ENCODE data around the gene SLF1.
"Not testable (repeated sequence)": the region's sequence is repeated elsewhere in the genome, so short reads cannot be mapped to it uniquely, and the experiment has no call there.

SLF1 gene

DNA sequence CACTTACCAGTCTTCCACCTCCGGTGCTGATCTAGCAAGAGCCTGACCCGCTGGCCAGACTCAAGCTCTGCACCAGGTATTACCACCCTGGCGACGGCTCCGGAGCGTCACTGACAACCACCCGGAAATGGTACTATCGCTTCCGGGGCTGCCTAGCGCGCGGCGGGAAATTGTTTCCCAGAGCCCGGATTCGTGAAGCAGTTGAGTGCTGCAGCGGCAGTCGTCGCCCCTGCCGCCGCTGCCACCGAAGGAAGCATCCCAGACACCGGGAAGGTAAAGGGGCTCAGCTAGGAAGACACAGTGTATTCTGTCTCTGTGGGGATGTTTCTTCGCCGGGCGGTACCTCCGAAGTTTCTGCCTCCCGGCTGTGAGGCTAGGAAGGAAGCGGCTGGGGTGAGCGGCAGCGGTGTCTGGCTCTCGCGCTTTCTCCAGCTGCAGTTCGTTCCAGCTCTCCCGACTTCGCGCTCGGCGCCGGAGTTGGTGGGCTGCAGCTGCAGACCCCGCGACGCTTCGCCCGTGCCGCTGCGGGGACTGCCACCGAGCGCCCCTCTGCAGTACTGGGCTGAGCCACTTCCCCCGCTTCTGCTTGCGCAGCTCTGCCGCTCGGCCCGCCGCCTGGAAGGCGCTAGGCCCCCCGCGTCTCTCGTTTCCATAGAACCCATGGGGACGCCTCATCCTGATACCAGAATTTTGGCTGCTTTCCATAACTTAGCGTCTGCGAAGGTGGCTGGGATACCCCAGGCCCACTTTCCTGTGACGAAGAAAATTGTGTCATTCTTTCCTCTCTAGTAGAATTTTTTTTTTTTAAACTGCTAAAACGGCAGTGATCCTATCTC lies at the start of gene SLF1, which contains the start of gene KIAA0825:
Gene SLF1, plus strand, starts transcription at position 177 of the 836 bp plus-strand sequence. CDS start 10,142 bp downstream, outside the sequence.
Gene KIAA0825, minus strand, starts transcription at position 112 of the 836 bp plus-strand sequence. CDS start 81,478 bp downstream, outside the sequence.
- Histone ChIP-seq H2AFZ (ENCODE audit: low read length, unreplicated experiment) (peak within 1 kb of the TSS; percentile 93), H3K27me3 (ENCODE audit: insufficient read depth, low read length) (no peaks in the 10 kb centered on the region), H3K36me3 (ENCODE audit: insufficient read depth, low read length) (no peaks in the 10 kb centered on the region), H3K79me2 (ENCODE audit: control insufficient read depth, insufficient read depth, low read length, unreplicated experiment) (peaks cover 68% of the 10 kb centered on the region), H3K4me3 (ENCODE audit: low read depth, low read length) (peak within 1 kb of the TSS; percentile 91), H3K4me1 (ENCODE audit: control insufficient read depth, insufficient read depth, low read length, unreplicated experiment) (peaks cover 30% of the 10 kb centered on the region), H3K27ac (ENCODE audit: low read depth, low read length) (peak within 1 kb of the TSS; percentile 76)

- Histone ChIP-seq H2AFZ (ENCODE audit: low read length, unreplicated experiment) (no peak overlapping the region), H3K27me3 (ENCODE audit: insufficient read depth, low read length) (no peaks in the 10 kb centered on the region), H3K27ac (ENCODE audit: low read depth, low read length) (no peak overlapping the region), H3K4me1 (ENCODE audit: control insufficient read depth, insufficient read depth, low read length, unreplicated experiment) (no peaks in the 10 kb centered on the region), H3K36me3 (ENCODE audit: insufficient read depth, low read length) (no peaks in the 10 kb centered on the region), H3K79me2 (ENCODE audit: control insufficient read depth, insufficient read depth, low read length, unreplicated experiment) (no peaks in the 10 kb centered on the region), H3K4me3 (ENCODE audit: low read depth, low read length) (no peak overlapping the region)
Measured at GRCh38 chr5:94571415-94571814, 47.1 kb upstream of the SLF1 start.

GRCh38 chr5:94573349-94573748 lies 45.1 kb upstream of the SLF1 start:
- not testable (repeated sequence) for H3K27me3 ChIP-seq (ENCODE audit: insufficient read depth, low read length); H3K4me3 ChIP-seq (ENCODE audit: low read depth, low read length); H3K4me1 ChIP-seq (ENCODE audit: control insufficient read depth, insufficient read depth, low read length, unreplicated experiment); H3K79me2 ChIP-seq (ENCODE audit: control insufficient read depth, insufficient read depth, low read length, unreplicated experiment); H3K36me3 ChIP-seq (ENCODE audit: insufficient read depth, low read length); H2AFZ ChIP-seq (ENCODE audit: low read length, unreplicated experiment); H3K27ac ChIP-seq (ENCODE audit: low read depth, low read length)

DNA sequence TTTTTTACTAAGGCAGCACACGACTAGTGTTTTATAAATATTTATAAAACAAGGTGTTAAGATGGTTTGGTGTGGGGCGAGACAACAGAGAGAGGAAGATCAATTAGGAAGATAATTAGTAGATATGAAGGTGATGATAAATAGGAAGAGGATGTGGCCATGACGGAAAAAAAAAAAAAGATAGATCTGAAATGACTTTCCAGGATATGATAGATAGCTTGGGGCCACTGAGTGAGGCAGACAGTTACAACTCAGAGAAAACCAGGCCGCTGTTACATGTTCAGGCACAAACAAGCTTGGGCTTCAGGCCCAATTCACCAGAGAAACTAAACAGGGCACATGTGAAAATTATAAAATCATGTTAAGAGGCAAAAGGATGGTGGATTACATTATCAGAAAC lies 43.3 kb upstream of the SLF1 start:
- Histone ChIP-seq H3K79me2 (ENCODE audit: control insufficient read depth, insufficient read depth, low read length, unreplicated experiment) (no peaks in the 10 kb centered on the region), H3K4me1 (ENCODE audit: control insufficient read depth, insufficient read depth, low read length, unreplicated experiment) (no peaks in the 10 kb centered on the region), H2AFZ (ENCODE audit: low read length, unreplicated experiment) (no peak overlapping the region), H3K36me3 (ENCODE audit: insufficient read depth, low read length) (no peaks in the 10 kb centered on the region), H3K4me3 (ENCODE audit: low read depth, low read length) (no peak overlapping the region), H3K27me3 (ENCODE audit: insufficient read depth, low read length) (no peaks in the 10 kb centered on the region), H3K27ac (ENCODE audit: low read depth, low read length) (no peak overlapping the region)

- no peaks in the 10 kb centered on the region for H3K4me1 ChIP-seq (ENCODE audit: control insufficient read depth, insufficient read depth, low read length, unreplicated experiment)
- H3K27ac ChIP-seq (ENCODE audit: low read depth, low read length): no peak overlapping the region
- no peaks in the 10 kb centered on the region for H3K36me3 ChIP-seq (ENCODE audit: insufficient read depth, low read length)
- H2AFZ ChIP-seq (ENCODE audit: low read length, unreplicated experiment): no peak overlapping the region
- H3K79me2 ChIP-seq (ENCODE audit: control insufficient read depth, insufficient read depth, low read length, unreplicated experiment): no peaks in the 10 kb centered on the region
- H3K27me3 ChIP-seq (ENCODE audit: insufficient read depth, low read length): no peaks in the 10 kb centered on the region
- no peak overlapping the region for H3K4me3 ChIP-seq (ENCODE audit: low read depth, low read length)
Measured at GRCh38 chr5:94577466-94578245, 40.8 kb upstream of the SLF1 start.

DNA sequence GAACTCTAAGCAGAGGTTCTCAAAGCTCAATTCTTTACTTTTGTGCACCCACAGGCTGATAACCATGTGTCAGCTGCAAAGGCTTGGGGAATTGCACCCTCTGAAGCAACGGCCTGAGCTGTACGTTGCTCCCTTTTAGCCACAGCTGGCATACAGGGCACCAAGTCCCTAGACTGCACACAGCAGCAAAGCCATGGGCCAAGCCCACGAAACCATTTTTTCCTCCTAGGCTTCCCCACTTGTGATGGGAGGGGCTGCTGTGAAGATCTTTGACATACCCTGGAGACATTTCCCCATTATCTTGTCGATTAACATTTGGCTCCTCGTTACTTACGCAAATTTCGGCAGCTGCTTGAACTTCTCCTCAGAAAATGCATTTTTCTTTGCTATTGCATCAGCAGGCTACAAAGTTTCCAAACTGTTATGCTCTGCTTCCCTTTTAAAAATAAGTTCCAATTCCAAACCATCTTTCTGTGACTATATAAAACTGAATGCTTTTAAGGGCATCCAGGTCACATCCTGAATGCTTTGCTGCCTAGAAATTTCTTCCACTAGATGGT lies 23.1 kb upstream of the SLF1 start:
- H2AFZ ChIP-seq (ENCODE audit: low read length, unreplicated experiment): no peak overlapping the region
- H3K36me3 ChIP-seq (ENCODE audit: insufficient read depth, low read length): no peaks in the 10 kb centered on the region
- H3K27me3 ChIP-seq (ENCODE audit: insufficient read depth, low read length): no peaks in the 10 kb centered on the region
- no peaks in the 10 kb centered on the region for H3K79me2 ChIP-seq (ENCODE audit: control insufficient read depth, insufficient read depth, low read length, unreplicated experiment)
- H3K4me1 ChIP-seq (ENCODE audit: control insufficient read depth, insufficient read depth, low read length, unreplicated experiment): no peaks in the 10 kb centered on the region
- H3K4me3 ChIP-seq (ENCODE audit: low read depth, low read length): no peak overlapping the region
- H3K27ac ChIP-seq (ENCODE audit: low read depth, low read length): no peak overlapping the region

DNA sequence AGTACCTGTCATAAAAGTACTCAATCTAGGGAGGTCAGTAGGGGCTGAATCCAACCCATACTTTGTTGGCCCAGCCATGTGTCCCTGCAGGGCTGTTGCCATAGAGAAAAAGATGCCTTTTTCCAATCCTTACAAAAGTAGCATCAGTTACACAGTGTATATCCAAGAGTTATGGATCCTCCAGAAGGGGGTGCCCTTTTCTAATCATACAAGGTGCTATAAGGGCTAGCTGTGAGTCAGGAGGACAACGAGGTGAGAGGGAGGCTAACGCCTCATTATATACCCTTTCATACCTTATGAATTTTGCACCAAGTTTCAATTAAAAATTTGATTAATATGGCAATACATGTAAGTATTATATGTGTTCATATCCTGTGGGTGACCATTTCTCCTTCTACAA lies 4.9 kb upstream of the SLF1 start:
- no peak overlapping the region for H3K27ac ChIP-seq (ENCODE audit: low read depth, low read length)
- H3K4me1 ChIP-seq (ENCODE audit: control insufficient read depth, insufficient read depth, low read length, unreplicated experiment): peaks cover 12% of the 10 kb centered on the region
- H3K79me2 ChIP-seq (ENCODE audit: control insufficient read depth, insufficient read depth, low read length, unreplicated experiment): peaks cover 30% of the 10 kb centered on the region
- no peak overlapping the region for H2AFZ ChIP-seq (ENCODE audit: low read length, unreplicated experiment)
- no peaks in the 10 kb centered on the region for H3K27me3 ChIP-seq (ENCODE audit: insufficient read depth, low read length)
- no peaks in the 10 kb centered on the region for H3K36me3 ChIP-seq (ENCODE audit: insufficient read depth, low read length)
- no peak overlapping the region for H3K4me3 ChIP-seq (ENCODE audit: low read depth, low read length)

GRCh38 chr5:94614156-94614805 lies 4.2 kb upstream of the SLF1 start:
- Histone ChIP-seq H3K36me3 (ENCODE audit: insufficient read depth, low read length) (no peaks in the 10 kb centered on the region), H3K4me3 (ENCODE audit: low read depth, low read length) (no peak overlapping the region), H3K27ac (ENCODE audit: low read depth, low read length) (no peak overlapping the region), H3K4me1 (ENCODE audit: control insufficient read depth, insufficient read depth, low read length, unreplicated experiment) (peaks cover 12% of the 10 kb centered on the region), H3K27me3 (ENCODE audit: insufficient read depth, low read length) (no peaks in the 10 kb centered on the region), H3K79me2 (ENCODE audit: control insufficient read depth, insufficient read depth, low read length, unreplicated experiment) (peaks cover 34% of the 10 kb centered on the region), H2AFZ (ENCODE audit: low read length, unreplicated experiment) (no peak overlapping the region)

GRCh38 chr5:94615862-94616261 lies 2.6 kb upstream of the SLF1 start:
- Histone ChIP-seq H3K36me3 (ENCODE audit: insufficient read depth, low read length) (no peaks in the 10 kb centered on the region), H3K27ac (ENCODE audit: low read depth, low read length) (no peak overlapping the region), H3K4me3 (ENCODE audit: low read depth, low read length) (0 out of 2 replicates have a peak overlapping the region, but pooled peaks have one; percentile 5), H2AFZ (ENCODE audit: low read length, unreplicated experiment) (no peak overlapping the region), H3K4me1 (ENCODE audit: control insufficient read depth, insufficient read depth, low read length, unreplicated experiment) (peaks cover 19% of the 10 kb centered on the region), H3K79me2 (ENCODE audit: control insufficient read depth, insufficient read depth, low read length, unreplicated experiment) (peaks cover 47% of the 10 kb centered on the region), H3K27me3 (ENCODE audit: insufficient read depth, low read length) (no peaks in the 10 kb centered on the region)

DNA sequence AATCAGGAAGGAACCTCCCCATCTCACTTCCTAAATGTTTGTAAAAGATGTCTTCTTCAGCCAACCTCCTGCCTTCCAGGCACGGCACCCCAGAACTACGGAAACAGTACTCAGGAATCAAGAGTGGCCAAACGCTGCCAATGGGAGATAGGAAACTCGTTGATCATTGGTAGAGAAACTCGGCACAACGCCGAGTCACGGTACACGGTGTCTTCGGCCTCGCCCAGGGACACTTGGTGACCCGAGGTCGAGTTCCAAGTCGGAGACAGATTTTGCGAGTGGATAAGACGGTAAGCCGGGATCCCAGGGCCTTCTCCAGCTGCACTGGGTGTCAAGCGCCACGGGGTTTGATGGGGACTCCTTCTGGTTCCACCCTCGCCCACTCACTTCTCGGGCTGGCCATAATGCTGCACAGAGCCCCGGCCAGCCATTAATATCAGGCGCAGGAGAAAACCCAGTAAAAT lies 408 bp upstream of the SLF1 start:
- Histone ChIP-seq H3K4me1 (ENCODE audit: control insufficient read depth, insufficient read depth, low read length, unreplicated experiment) (peaks cover 30% of the 10 kb centered on the region), H3K4me3 (ENCODE audit: low read depth, low read length) (peak overlapping the region; percentile 91), H2AFZ (ENCODE audit: low read length, unreplicated experiment) (peak overlapping the region; percentile 93), H3K36me3 (ENCODE audit: insufficient read depth, low read length) (no peaks in the 10 kb centered on the region), H3K27me3 (ENCODE audit: insufficient read depth, low read length) (no peaks in the 10 kb centered on the region), H3K79me2 (ENCODE audit: control insufficient read depth, insufficient read depth, low read length, unreplicated experiment) (peaks cover 64% of the 10 kb centered on the region), H3K27ac (ENCODE audit: low read depth, low read length) (peak overlapping the region; percentile 76)
